SK-N-SH (cell line): ENCODE measurements around the gene RSU1. TPM values are rescaled to one million over a fixed set of nuclear protein-coding genes. Genes with fewer than 3 reads are reported as not detected.

Source experiments
- CTCF ChIA-PET: fragments of 300-600, 350-600 bp; formaldehyde crosslinking; extraction: SDS; loops from one replicate; lab custom pipeline; 2021; lab: Yijun Ruan, JAX
- POLR2A ChIA-PET: fragments of 350-600 bp; sonication (Branson Sonifier 250); formaldehyde crosslinking; extraction: SDS; loops from one replicate; lab custom pipeline; 2020; ENCODE audit warnings: antibody characterized with exemption, inconsistent platforms; lab: Yijun Ruan, JAX
- DNase-seq: peaks from one replicate; pipeline ENCODE4 v3.0.0; 2012
- H2AFZ ChIP-seq: fragments of 200-600 bp; sonication (generic); 2 replicates; pipeline ENCODE4 v1.8.1; 2016; ENCODE audit warnings: antibody characterized with exemption, mild to moderate bottlenecking, low read depth
- H3F3A ChIP-seq: fragments of 200-600 bp; sonication (generic); replicated peaks from 2 replicates; pipeline ENCODE3; 2016; ENCODE audit warnings: antibody characterized with exemption, mild to moderate bottlenecking; ENCODE audit not compliant: insufficient read depth
- H3K27ac ChIP-seq, 2 experiments: fragments of 200-500 bp in 1 of 2; fragments of 200-600 bp in 1 of 2; sonication (Bioruptor generic) in 1 of 2; sonication (generic), shearing (Covaris generic) in 1 of 2; 2 replicates each; pipeline versions ENCODE4 v1.5.1 to v1.6.1; 2014 to 2016; ENCODE audit warnings: low read depth in 2 of 2, inconsistent platforms in 1 of 2, low read length in 1 of 2, mild to moderate bottlenecking in 1 of 2, mixed read lengths in 1 of 2
- H3K27me3 ChIP-seq: fragments of 200-600 bp; sonication (generic), shearing (Covaris generic); 2 replicates; pipeline ENCODE4 v1.6.1; 2016; ENCODE audit warnings: mixed run types; ENCODE audit not compliant: insufficient read depth
- H3K36me3 ChIP-seq, 2 experiments: fragments of 200-500 bp in 1 of 2; fragments of 200-600 bp in 1 of 2; sonication (Bioruptor generic) in 1 of 2; sonication (generic) in 1 of 2; replicated peaks in 1 of 2; 2 replicates each; pipeline versions ENCODE3 to v1.5.1; 2014 to 2016; ENCODE audit warnings: low read length in 1 of 2, mild to moderate bottlenecking in 1 of 2; ENCODE audit not compliant: insufficient read depth in 2 of 2, control insufficient read depth in 1 of 2
- H3K4me1 ChIP-seq, 2 experiments: fragments of 200-500 bp in 1 of 2; fragments of 200-600 bp in 1 of 2; sonication (Bioruptor generic) in 1 of 2; sonication (generic), shearing (Covaris generic) in 1 of 2; 2 replicates each; pipeline versions ENCODE4 v1.5.1 to v1.6.1; 2014 to 2016; ENCODE audit warnings: low read depth in 1 of 2, low read length in 1 of 2, mixed run types in 1 of 2; ENCODE audit not compliant: insufficient read depth in 2 of 2, control insufficient read depth in 1 of 2
- H3K4me2 ChIP-seq: fragments of 200-600 bp; sonication (generic), shearing (Covaris generic); 2 replicates; pipeline ENCODE4 v1.6.1; 2017; ENCODE audit warnings: mixed run types
- H3K4me3 ChIP-seq, 2 experiments: fragments of 200-500 bp in 1 of 2; fragments of 200-600 bp in 1 of 2; sonication (Bioruptor generic) in 1 of 2; sonication (generic), shearing (Covaris generic) in 1 of 2; 2 replicates each; pipeline versions ENCODE4 v1.5.1 to v1.8.1; 2014 to 2016; ENCODE audit warnings: low read depth in 2 of 2, inconsistent platforms in 1 of 2, low read length in 1 of 2, mild to moderate bottlenecking in 1 of 2, mixed read lengths in 1 of 2, moderate library complexity in 1 of 2
- H3K79me2 ChIP-seq: fragments of 200-600 bp; sonication (generic); 2 replicates; pipeline ENCODE4 v1.8.1; 2017; ENCODE audit warnings: mild to moderate bottlenecking; ENCODE audit not compliant: insufficient read depth
- H3K9ac ChIP-seq: fragments of 200-600 bp; sonication (generic); 2 replicates; pipeline ENCODE4 v1.6.1; 2017; ENCODE audit warnings: mixed run types
- H3K9me2 ChIP-seq: fragments of 200-600 bp; sonication (generic); 2 replicates; pipeline ENCODE4 v1.6.1; 2017; ENCODE audit warnings: mixed run types
- H3K9me3 ChIP-seq: fragments of 200-600 bp; sonication (generic); 2 replicates; pipeline ENCODE4 v1.6.1; 2017; ENCODE audit warnings: mixed run types, mild to moderate bottlenecking, moderate library complexity
- H4K20me1 ChIP-seq: fragments of 200-600 bp; sonication (generic); 2 replicates; pipeline ENCODE4 v1.6.1; 2017; ENCODE audit warnings: mild to moderate bottlenecking, mixed run types; ENCODE audit not compliant: insufficient read depth
- ELF1 ChIP-seq: IDR thresholded peaks from 2 replicates; pipeline ENCODE4 v1.4.0; 2012
- FOXM1 ChIP-seq: IDR thresholded peaks from 2 replicates; pipeline ENCODE4 v1.4.0; 2012; ENCODE audit warnings: low read depth, mild to moderate bottlenecking
- RCOR1 ChIP-seq: fragments of 150-350 bp; IDR thresholded peaks from 2 replicates; pipeline ENCODE4 v1.6.1; 2017; ENCODE audit warnings: antibody characterized with exemption, low read length
- RXRA ChIP-seq: IDR thresholded peaks from 2 replicates; pipeline ENCODE4 v1.4.0; 2012; ENCODE audit warnings: low read depth, mild to moderate bottlenecking, borderline replicate concordance
- SIN3A ChIP-seq: IDR thresholded peaks from 2 replicates; pipeline ENCODE4 v1.6.1; 2012; ENCODE audit warnings: low read depth, mild to moderate bottlenecking, low read length, moderate library complexity, borderline replicate concordance
- TCF12 ChIP-seq: IDR thresholded peaks from 2 replicates; pipeline ENCODE4 v1.4.0; 2012
- TEAD4 ChIP-seq: IDR thresholded peaks from 2 replicates; pipeline ENCODE4 v1.4.0; 2012; ENCODE audit warnings: mild to moderate bottlenecking, borderline replicate concordance; ENCODE audit not compliant: insufficient read depth
- WGBS: methylation state at CpG from one replicate; pipeline ENCODE4 v1.1.6; 2017; ENCODE audit warnings: low lambda C conversion rate; 5-methylcytosine and 5-hydroxymethylcytosine counted together
- polyA plus RNA-seq, 3 experiments: library from polyadenylated mRNA; depleted of rRNA; stranded (reverse); fragments of >200 nt; gene quantifications; 2 replicates each; pipeline ENCODE4 v1.2.3, GENCODE V29; 2012
- TF ChIP-seq, protein P1 (sequence below): IDR thresholded peaks from 2 replicates; pipeline ENCODE4 v1.6.1; 2012; ENCODE audit warnings: mild to moderate bottlenecking, low read depth, low read length, moderate library complexity
- TF ChIP-seq, protein P2 (sequence below): fragments of 200-600 bp; sonication (generic); IDR thresholded peaks from 2 replicates; pipeline ENCODE4 v1.6.1; 2017; ENCODE audit warnings: antibody characterized with exemption, mild to moderate bottlenecking, moderate library complexity
- TF ChIP-seq, protein P3 (sequence below): fragments of 150-350 bp; IDR thresholded peaks from 2 replicates; pipeline ENCODE4 v1.6.1; 2017; ENCODE audit warnings: antibody characterized with exemption, low read length, low read depth, borderline replicate concordance
- TF ChIP-seq, protein P4 (sequence below): IDR thresholded peaks from 2 replicates; pipeline ENCODE4 v1.4.0; 2012; ENCODE audit warnings: low read depth, borderline replicate concordance

The RSU1 gene
- polyA plus RNA-seq, 1 of the 3 experiments (the other 2 are of a cell fraction), result 59.8 TPM

DNA sequence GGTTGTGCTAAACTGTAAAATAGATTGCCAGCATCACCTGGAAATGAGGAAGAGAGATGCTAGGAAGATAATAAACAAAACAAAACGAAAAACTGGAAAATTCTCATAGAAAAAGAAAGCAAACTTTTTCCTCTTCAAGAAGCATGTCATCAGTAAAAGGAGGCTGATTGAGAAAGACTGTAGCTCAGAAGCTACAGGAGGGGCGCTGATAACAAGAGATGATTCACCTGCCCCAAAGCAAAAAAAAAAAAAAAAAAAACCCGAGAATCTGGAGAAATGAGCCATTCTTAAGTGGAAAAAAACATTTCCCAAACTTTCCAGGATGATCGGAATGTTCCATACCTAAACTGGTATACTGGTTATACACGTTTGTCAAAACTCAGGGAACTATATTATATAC lies 165.1 kb downstream of the RSU1 start:
- no peak for DNase-seq
- Histone ChIP-seq H3K4me2 (no peak overlapping the region), H3K27me3 (no peaks in the 10 kb centered on the region), H3K36me3 (no peaks in the 10 kb centered on the region), H2AFZ (no peak overlapping the region), H3K4me1 (peaks cover 0 to 6% of the 10 kb centered on the region in 2 experiments; a peak in 2 of 4 replicates), H3F3A (peaks cover 4% of the 10 kb centered on the region), H3K9ac (no peak overlapping the region), H3K4me3 (no peak overlapping the region), H4K20me1 (0 out of 2 replicates have a peak, but pooled peaks cover 6% of the 10 kb centered on the region), H3K9me3 (no peaks in the 10 kb centered on the region), H3K27ac (no peak overlapping the region), H3K79me2 (no peaks in the 10 kb centered on the region), H3K9me2 (peaks cover 5% of the 10 kb centered on the region; the same call in 1 of the 2 replicates)
- TF ChIP-seq TEAD4 (no peak), RXRA (no peak), TCF12 (no peak), SIN3A (no peak)
- TF ChIP-seq, protein P1, sequence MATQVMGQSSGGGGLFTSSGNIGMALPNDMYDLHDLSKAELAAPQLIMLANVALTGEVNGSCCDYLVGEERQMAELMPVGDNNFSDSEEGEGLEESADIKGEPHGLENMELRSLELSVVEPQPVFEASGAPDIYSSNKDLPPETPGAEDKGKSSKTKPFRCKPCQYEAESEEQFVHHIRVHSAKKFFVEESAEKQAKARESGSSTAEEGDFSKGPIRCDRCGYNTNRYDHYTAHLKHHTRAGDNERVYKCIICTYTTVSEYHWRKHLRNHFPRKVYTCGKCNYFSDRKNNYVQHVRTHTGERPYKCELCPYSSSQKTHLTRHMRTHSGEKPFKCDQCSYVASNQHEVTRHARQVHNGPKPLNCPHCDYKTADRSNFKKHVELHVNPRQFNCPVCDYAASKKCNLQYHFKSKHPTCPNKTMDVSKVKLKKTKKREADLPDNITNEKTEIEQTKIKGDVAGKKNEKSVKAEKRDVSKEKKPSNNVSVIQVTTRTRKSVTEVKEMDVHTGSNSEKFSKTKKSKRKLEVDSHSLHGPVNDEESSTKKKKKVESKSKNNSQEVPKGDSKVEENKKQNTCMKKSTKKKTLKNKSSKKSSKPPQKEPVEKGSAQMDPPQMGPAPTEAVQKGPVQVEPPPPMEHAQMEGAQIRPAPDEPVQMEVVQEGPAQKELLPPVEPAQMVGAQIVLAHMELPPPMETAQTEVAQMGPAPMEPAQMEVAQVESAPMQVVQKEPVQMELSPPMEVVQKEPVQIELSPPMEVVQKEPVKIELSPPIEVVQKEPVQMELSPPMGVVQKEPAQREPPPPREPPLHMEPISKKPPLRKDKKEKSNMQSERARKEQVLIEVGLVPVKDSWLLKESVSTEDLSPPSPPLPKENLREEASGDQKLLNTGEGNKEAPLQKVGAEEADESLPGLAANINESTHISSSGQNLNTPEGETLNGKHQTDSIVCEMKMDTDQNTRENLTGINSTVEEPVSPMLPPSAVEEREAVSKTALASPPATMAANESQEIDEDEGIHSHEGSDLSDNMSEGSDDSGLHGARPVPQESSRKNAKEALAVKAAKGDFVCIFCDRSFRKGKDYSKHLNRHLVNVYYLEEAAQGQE, result no peak
- TF ChIP-seq, protein P2, sequence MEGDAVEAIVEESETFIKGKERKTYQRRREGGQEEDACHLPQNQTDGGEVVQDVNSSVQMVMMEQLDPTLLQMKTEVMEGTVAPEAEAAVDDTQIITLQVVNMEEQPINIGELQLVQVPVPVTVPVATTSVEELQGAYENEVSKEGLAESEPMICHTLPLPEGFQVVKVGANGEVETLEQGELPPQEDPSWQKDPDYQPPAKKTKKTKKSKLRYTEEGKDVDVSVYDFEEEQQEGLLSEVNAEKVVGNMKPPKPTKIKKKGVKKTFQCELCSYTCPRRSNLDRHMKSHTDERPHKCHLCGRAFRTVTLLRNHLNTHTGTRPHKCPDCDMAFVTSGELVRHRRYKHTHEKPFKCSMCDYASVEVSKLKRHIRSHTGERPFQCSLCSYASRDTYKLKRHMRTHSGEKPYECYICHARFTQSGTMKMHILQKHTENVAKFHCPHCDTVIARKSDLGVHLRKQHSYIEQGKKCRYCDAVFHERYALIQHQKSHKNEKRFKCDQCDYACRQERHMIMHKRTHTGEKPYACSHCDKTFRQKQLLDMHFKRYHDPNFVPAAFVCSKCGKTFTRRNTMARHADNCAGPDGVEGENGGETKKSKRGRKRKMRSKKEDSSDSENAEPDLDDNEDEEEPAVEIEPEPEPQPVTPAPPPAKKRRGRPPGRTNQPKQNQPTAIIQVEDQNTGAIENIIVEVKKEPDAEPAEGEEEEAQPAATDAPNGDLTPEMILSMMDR, result no peak
- TF ChIP-seq, protein P3, sequence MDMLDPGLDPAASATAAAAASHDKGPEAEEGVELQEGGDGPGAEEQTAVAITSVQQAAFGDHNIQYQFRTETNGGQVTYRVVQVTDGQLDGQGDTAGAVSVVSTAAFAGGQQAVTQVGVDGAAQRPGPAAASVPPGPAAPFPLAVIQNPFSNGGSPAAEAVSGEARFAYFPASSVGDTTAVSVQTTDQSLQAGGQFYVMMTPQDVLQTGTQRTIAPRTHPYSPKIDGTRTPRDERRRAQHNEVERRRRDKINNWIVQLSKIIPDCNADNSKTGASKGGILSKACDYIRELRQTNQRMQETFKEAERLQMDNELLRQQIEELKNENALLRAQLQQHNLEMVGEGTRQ, result no peak
- CTCF ChIA-PET, result interaction anchor here (0.6 kb wide), 1 partner anchor 9 kb away, joined by 3 read pairs; no protein-coding TSS in a partner anchor
- POLR2A ChIA-PET, result no interaction called here
- WGBS, result 68% methylated on average over 5 of the region's 5 CpGs

DNA sequence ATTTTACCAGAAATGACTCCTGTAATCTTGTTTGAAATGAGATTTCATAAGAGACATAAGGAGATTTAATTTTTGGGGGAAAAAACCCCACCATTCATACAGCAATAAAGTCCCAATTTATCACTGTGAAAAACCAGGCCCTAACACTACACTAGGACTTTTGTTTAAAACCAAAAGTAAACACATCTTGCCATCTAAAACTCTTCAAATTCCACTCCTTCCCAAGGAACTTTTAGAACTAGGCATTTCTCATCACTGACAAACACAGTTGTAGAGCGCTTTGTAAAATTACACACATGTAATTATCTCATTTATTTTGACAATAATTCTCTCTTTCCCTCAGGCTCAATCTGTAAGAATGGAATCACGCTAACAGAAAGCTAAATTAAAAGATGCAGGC lies 167.5 kb downstream of the RSU1 start:
- no peak overlapping the region for H3K4me2 ChIP-seq
- no peak overlapping the region for H2AFZ ChIP-seq
- no peak overlapping the region for H3K4me3 ChIP-seq
- H3K9ac ChIP-seq, result no peak overlapping the region
- H3K27me3 ChIP-seq, result no peaks in the 10 kb centered on the region
- H3K36me3 ChIP-seq, result no peaks in the 10 kb centered on the region
- H4K20me1 ChIP-seq, result 0 out of 2 replicates have a peak, but pooled peaks cover 6% of the 10 kb centered on the region
- no peaks in the 10 kb centered on the region for H3K9me3 ChIP-seq
- peaks cover 4% of the 10 kb centered on the region for H3F3A ChIP-seq
- whole genome bisulfite sequencing, result 90% methylated on average over 2 of the region's 2 CpGs
- no peak overlapping the region for H3K27ac ChIP-seq
- H3K4me1 ChIP-seq, result peaks cover 0 to 6% of the 10 kb centered on the region in 2 experiments; a peak in 2 of 4 replicates
- no peak for TF ChIP-seq TCF12
- TF ChIP-seq, protein P2, result no peak
- TF ChIP-seq RXRA, result no peak
- no peak for TF ChIP-seq ELF1
- no peak for TF ChIP-seq SIN3A
- TF ChIP-seq TEAD4, result no peak
- TF ChIP-seq RCOR1, result no peak
- TF ChIP-seq, protein P4, sequence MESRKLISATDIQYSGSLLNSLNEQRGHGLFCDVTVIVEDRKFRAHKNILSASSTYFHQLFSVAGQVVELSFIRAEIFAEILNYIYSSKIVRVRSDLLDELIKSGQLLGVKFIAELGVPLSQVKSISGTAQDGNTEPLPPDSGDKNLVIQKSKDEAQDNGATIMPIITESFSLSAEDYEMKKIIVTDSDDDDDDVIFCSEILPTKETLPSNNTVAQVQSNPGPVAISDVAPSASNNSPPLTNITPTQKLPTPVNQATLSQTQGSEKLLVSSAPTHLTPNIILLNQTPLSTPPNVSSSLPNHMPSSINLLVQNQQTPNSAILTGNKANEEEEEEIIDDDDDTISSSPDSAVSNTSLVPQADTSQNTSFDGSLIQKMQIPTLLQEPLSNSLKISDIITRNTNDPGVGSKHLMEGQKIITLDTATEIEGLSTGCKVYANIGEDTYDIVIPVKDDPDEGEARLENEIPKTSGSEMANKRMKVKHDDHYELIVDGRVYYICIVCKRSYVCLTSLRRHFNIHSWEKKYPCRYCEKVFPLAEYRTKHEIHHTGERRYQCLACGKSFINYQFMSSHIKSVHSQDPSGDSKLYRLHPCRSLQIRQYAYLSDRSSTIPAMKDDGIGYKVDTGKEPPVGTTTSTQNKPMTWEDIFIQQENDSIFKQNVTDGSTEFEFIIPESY, result no peak
- no peak for TF ChIP-seq FOXM1
- CTCF ChIA-PET, result no interaction called here
- no peak for DNase-seq
- POLR2A ChIA-PET, result interaction anchor here (0.5 kb wide), 1 partner anchor 627 kb away, joined by 3 read pairs; no protein-coding TSS in a partner anchor
- H3K79me2 ChIP-seq, result no peaks in the 10 kb centered on the region
- H3K9me2 ChIP-seq, result peaks cover 5% of the 10 kb centered on the region; the same call in 1 of the 2 replicates
